WTC11 (cell line): ENCODE measurements around the gene PRDM2. TPM values are rescaled to one million over a fixed set of nuclear protein-coding genes. Genes with fewer than 3 reads are reported as not detected.

Experiments used
- ATAC-seq: fragments of 200-7000 bp; cut with Tn5 transposase; 2 replicates; pipeline ENCODE4 v1.10.0; 2021; ENCODE audit warnings: mild to moderate bottlenecking, moderate library complexity
- CTCF ChIA-PET: fragments of 300-600 bp; sonication (Branson Sonifier 250); formaldehyde crosslinking; loops from one replicate; lab custom pipeline; 2021; ENCODE audit warnings: antibody characterized with exemption; lab: Charles Lee
- POLR2A ChIA-PET: fragments of 350-600 bp; sonication (Branson Sonifier 250); formaldehyde crosslinking; loops from one replicate; lab custom pipeline; 2021; ENCODE audit warnings: antibody characterized with exemption; lab: Charles Lee
- DNase-seq: peaks from one replicate; pipeline ENCODE4 v3.0.0; 2021; ENCODE audit warnings: low spot score
- H3K27ac Mint-ChIP-seq: 2 replicates; pipeline ENCODE4 v1.8.0; 2021; ENCODE audit warnings: mixed read lengths
- H3K27me3 Mint-ChIP-seq: 2 replicates; pipeline ENCODE4 v1.8.0; 2021; ENCODE audit warnings: low read depth, mild to moderate bottlenecking, moderate library complexity, mixed read lengths
- H3K36me3 Mint-ChIP-seq: 2 replicates; pipeline ENCODE4 v1.8.0; 2021; ENCODE audit warnings: mixed read lengths
- H3K4me1 Mint-ChIP-seq: 2 replicates; pipeline ENCODE4 v1.8.0; 2022; ENCODE audit warnings: mixed read lengths
- H3K4me3 Mint-ChIP-seq: 2 replicates; pipeline ENCODE4 v1.8.0; 2021; ENCODE audit warnings: mild to moderate bottlenecking, moderate library complexity, mixed read lengths
- H3K9me3 Mint-ChIP-seq: 2 replicates; pipeline ENCODE4 v1.8.0; 2021; ENCODE audit warnings: mixed read lengths
- AFF4 ChIP-seq: sonication (generic); formaldehyde crosslinking; IDR thresholded peaks from 2 replicates; pipeline ENCODE4 v1.8.1; 2023; ENCODE audit warnings: mild to moderate bottlenecking, missing genetic modification reagents, borderline replicate concordance
- ATF1 ChIP-seq: sonication (generic); formaldehyde crosslinking; IDR thresholded peaks from 2 replicates; pipeline ENCODE4 v1.8.1; 2023; ENCODE audit warnings: mild to moderate bottlenecking, moderate library complexity, missing genetic modification reagents
- CBFB ChIP-seq: sonication (generic); formaldehyde crosslinking; IDR thresholded peaks from 2 replicates; pipeline ENCODE4 v1.8.1; 2022; ENCODE audit warnings: mild to moderate bottlenecking, low read depth, missing genetic modification reagents
- E2F5 ChIP-seq: sonication (generic); formaldehyde crosslinking; IDR thresholded peaks from 2 replicates; pipeline ENCODE4 v1.8.1; 2022; ENCODE audit warnings: mild to moderate bottlenecking, moderate library complexity, missing genetic modification reagents
- ELF4 ChIP-seq: sonication (generic); formaldehyde crosslinking; IDR thresholded peaks from 2 replicates; pipeline ENCODE4 v1.8.1; 2022; ENCODE audit warnings: low read depth, mild to moderate bottlenecking, moderate library complexity, missing genetic modification reagents
- GABPB1 ChIP-seq: sonication (generic); formaldehyde crosslinking; IDR thresholded peaks from 2 replicates; pipeline ENCODE4 v1.8.1; 2023; ENCODE audit warnings: mild to moderate bottlenecking, missing genetic modification reagents
- JAZF1 ChIP-seq: fragments of 250-450 bp; sonication (Bioruptor Pico); IDR thresholded peaks from 2 replicates; pipeline ENCODE4 v1.9.0; 2021; ENCODE audit warnings: moderate library complexity, mild to moderate bottlenecking, inconsistent platforms
- NFE2L1 ChIP-seq: sonication (generic); formaldehyde crosslinking; IDR thresholded peaks from 2 replicates; pipeline ENCODE4 v1.8.1; 2023; ENCODE audit warnings: missing genetic modification reagents
- NR3C1 ChIP-seq: sonication (generic); formaldehyde crosslinking; conservative IDR thresholded peaks from 2 replicates; pipeline ENCODE4 v1.8.1; 2023; ENCODE audit warnings: low read depth, mild to moderate bottlenecking, missing genetic modification reagents
- PREB ChIP-seq: sonication (generic); formaldehyde crosslinking; IDR thresholded peaks from 2 replicates; pipeline ENCODE4 v1.8.1; 2022; ENCODE audit warnings: mild to moderate bottlenecking, missing genetic modification reagents, moderate library complexity, borderline replicate concordance
- TCF7 ChIP-seq: sonication (generic); formaldehyde crosslinking; IDR thresholded peaks from 2 replicates; pipeline ENCODE4 v1.8.0; 2022; ENCODE audit warnings: mild to moderate bottlenecking, low read depth, missing genetic modification reagents, moderate library complexity
- ZNF121 ChIP-seq: sonication (generic); formaldehyde crosslinking; IDR thresholded peaks from 2 replicates; pipeline ENCODE4 v1.8.0; 2023; ENCODE audit warnings: missing genetic modification reagents
- ZNF671 ChIP-seq: fragments of 250-450 bp; sonication (Bioruptor Pico); IDR thresholded peaks from 2 replicates; pipeline ENCODE4 v1.8.0; 2021; ENCODE audit warnings: mild to moderate bottlenecking
- ZSCAN18 ChIP-seq: fragments of 250-450 bp; sonication (Bioruptor Pico); IDR thresholded peaks from 2 replicates; pipeline ENCODE4 v2.1.2; 2022; ENCODE audit warnings: mild to moderate bottlenecking, moderate library complexity
- total RNA-seq: library from RNA; stranded (reverse); gene quantifications from 3 replicates; pipeline ENCODE4 v1.2.3, GENCODE V29; 2021
- TF ChIP-seq, protein P1 (sequence below): sonication (generic); formaldehyde crosslinking; conservative IDR thresholded peaks from 2 replicates; pipeline ENCODE4 v1.8.1; 2023; ENCODE audit warnings: mild to moderate bottlenecking, low read depth, missing genetic modification reagents, moderate library complexity
- TF ChIP-seq, protein P2 (sequence below): sonication (generic); formaldehyde crosslinking; conservative IDR thresholded peaks from 2 replicates; pipeline ENCODE4 v1.8.1; 2022; ENCODE audit warnings: mild to moderate bottlenecking, missing genetic modification reagents

Gene PRDM2
- total RNA-seq, 1 experiment from 2014 or later: 25.0 TPM

GRCh38 chr1:13832536-13832935 lies 132.5 kb downstream of the PRDM2 start (continued):
- no peak for TF ChIP-seq E2F5 (CRISPR knock-in tag)
- TF ChIP-seq, protein P1, sequence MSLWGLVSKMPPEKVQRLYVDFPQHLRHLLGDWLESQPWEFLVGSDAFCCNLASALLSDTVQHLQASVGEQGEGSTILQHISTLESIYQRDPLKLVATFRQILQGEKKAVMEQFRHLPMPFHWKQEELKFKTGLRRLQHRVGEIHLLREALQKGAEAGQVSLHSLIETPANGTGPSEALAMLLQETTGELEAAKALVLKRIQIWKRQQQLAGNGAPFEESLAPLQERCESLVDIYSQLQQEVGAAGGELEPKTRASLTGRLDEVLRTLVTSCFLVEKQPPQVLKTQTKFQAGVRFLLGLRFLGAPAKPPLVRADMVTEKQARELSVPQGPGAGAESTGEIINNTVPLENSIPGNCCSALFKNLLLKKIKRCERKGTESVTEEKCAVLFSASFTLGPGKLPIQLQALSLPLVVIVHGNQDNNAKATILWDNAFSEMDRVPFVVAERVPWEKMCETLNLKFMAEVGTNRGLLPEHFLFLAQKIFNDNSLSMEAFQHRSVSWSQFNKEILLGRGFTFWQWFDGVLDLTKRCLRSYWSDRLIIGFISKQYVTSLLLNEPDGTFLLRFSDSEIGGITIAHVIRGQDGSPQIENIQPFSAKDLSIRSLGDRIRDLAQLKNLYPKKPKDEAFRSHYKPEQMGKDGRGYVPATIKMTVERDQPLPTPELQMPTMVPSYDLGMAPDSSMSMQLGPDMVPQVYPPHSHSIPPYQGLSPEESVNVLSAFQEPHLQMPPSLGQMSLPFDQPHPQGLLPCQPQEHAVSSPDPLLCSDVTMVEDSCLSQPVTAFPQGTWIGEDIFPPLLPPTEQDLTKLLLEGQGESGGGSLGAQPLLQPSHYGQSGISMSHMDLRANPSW (CRISPR knock-in tag): no peak

DNA sequence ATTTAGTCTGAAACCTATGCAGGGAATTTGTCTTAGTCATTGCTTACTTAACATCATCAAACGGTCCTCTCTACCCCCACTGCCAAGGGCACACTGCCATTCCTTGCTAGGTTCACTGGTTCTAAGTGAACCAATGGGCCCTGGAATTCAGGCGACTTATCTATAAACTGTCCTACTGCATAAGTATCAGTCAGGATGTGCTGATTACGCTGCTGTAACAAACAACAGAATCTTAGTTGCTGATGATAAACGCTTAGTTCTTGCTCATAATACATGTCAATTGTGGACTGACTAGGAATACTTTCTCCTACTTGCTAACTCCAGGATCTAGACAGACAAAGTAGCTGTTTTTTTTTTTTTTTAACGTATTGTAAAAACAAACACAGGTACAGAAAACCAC lies 136.1 kb downstream of the PRDM2 start:
- no peak overlapping the region for H3K27ac Mint-ChIP-seq
- no peaks in the 10 kb centered on the region for H3K4me1 Mint-ChIP-seq
- ATAC-seq (no peak), DNase-seq (no peak)
- no peak overlapping the region for H3K4me3 Mint-ChIP-seq
- peaks cover 14% of the 10 kb centered on the region for H3K9me3 Mint-ChIP-seq
- POLR2A ChIA-PET: no interaction called here
- TF ChIP-seq AFF4 (CRISPR knock-in tag) (no peak), GABPB1 (CRISPR knock-in tag) (no peak), PREB (CRISPR knock-in tag) (no peak), NR3C1 (CRISPR knock-in tag) (no peak), ELF4 (CRISPR knock-in tag) (no peak), ZNF121 (CRISPR knock-in tag) (no peak), ZNF671 (CRISPR knock-in tag) (no peak), ATF1 (CRISPR knock-in tag) (no peak), ZSCAN18 (CRISPR knock-in tag) (no peak), JAZF1 (CRISPR knock-in tag) (no peak)
- peaks cover 50% of the 10 kb centered on the region for H3K27me3 Mint-ChIP-seq
- H3K36me3 Mint-ChIP-seq: no peaks in the 10 kb centered on the region
- CTCF ChIA-PET: no interaction called here

- H3K4me3 Mint-ChIP-seq: no peak overlapping the region
- CTCF ChIA-PET: no interaction called here
- ATAC-seq: no peak
- no peaks in the 10 kb centered on the region for H3K4me1 Mint-ChIP-seq
- DNase-seq: no peak
- H3K36me3 Mint-ChIP-seq: no peaks in the 10 kb centered on the region
- TF ChIP-seq, protein P2, sequence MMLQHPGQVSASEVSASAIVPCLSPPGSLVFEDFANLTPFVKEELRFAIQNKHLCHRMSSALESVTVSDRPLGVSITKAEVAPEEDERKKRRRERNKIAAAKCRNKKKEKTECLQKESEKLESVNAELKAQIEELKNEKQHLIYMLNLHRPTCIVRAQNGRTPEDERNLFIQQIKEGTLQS (CRISPR knock-in tag): no peak
- TF ChIP-seq PREB (CRISPR knock-in tag): no peak
- no peak for TF ChIP-seq ELF4 (CRISPR knock-in tag)
- no peak for TF ChIP-seq ZNF121 (CRISPR knock-in tag)
- no peak for TF ChIP-seq CBFB (CRISPR knock-in tag)
- no peak for TF ChIP-seq NFE2L1 (CRISPR knock-in tag)
- TF ChIP-seq TCF7 (CRISPR knock-in tag): no peak
- TF ChIP-seq NR3C1 (CRISPR knock-in tag): no peak
- TF ChIP-seq, all 79 proteins: peak for 0
- peaks cover 53% of the 10 kb centered on the region for H3K27me3 Mint-ChIP-seq
- POLR2A ChIA-PET: no interaction called here
- peaks cover 14% of the 10 kb centered on the region for H3K9me3 Mint-ChIP-seq
- H3K27ac Mint-ChIP-seq: no peak overlapping the region
Observed at GRCh38 chr1:13836631-13837030, 136.6 kb downstream of the PRDM2 start.
